Activated CD4-positive, alpha-beta T cell treated with anti-CD3 and anti-CD28 coated beads for 4 hours (primary cell): ENCODE measurements around the gene CYP2A6.
"Not testable (repeated sequence)": the region's sequence is repeated elsewhere in the genome, so short reads cannot be mapped to it uniquely, and the experiment has no call there.

Source experiments
- DNase-seq, 2 donors: peaks; one replicate each; pipeline ENCODE4 v3.0.0-alpha.2; 2020

The CYP2A6 gene

DNA sequence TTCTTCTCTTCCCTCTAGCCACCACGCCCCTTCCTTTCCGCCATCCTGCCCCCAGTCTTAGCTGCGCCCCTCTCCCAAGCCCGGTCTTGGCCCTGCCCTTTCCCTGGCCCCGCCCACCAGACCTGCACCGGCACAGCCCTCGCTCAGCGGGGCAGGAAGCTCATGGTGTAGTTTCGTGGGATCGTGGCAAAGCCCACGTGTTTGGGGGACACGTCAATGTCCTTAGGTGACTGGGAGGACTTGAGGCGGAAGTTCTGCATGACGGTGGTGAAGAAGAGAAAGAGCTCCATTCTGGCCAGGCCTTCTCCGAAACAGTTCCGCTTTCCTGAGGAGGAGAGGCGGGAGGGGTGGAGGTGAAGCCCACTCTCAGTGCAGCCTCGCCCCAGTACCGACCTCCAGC lies 6.6 kb downstream of the CYP2A6 start:
- peak; percentile 63 to 78 for DNase-seq

DNA sequence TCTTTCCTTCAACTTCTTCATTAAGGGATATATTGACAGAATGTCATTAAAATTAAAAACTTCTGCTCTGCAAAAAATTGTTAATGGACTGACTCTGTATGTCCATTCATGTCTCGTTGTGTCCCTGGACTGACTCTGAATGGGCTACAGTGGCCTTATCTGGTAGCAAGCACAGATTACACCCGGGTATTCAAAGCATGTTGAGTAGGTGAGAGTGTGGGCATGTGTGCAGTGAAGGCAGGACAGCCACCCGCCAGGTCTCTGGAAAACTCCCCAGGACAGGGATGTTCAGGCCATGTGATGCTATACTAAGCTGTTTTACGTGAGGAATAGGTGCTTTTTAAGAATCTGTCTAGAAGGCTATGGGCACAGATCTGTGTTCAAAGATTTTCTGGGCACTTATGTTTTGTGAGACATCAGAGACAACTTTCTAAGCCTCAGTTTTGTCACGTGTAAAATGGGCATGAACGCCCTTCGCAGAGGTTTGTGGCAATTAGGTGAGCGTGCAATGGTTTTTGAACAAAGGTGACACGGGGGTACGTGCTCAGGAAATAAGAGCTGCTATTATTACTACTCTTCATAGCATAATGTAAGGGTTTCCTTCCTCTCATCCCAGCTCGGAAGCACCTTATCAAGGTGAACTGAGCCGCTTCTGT lies 7.1 kb downstream of the CYP2A6 start:
- DNase-seq, result not testable (repeated sequence)

DNA sequence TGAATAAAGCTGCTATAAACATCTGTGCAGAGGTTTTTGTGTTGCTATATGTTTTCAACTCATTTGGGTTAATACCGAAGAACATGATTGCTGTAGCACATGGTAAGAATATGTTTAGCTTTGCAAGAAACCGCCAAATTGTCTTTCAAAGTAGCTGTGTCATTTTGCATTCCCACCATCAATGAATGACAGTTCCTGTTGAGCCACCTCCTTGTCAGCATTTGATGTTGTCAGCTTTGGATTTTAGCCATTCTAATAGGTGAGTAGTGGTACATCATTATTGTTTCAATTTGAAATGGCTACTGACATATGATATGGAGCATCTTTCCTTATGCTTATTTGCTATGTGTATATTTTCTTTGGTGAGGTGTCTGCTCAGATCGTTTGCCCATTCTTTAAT lies 8.2 kb downstream of the CYP2A6 start:
- DNase-seq, result not testable (repeated sequence)

DNA sequence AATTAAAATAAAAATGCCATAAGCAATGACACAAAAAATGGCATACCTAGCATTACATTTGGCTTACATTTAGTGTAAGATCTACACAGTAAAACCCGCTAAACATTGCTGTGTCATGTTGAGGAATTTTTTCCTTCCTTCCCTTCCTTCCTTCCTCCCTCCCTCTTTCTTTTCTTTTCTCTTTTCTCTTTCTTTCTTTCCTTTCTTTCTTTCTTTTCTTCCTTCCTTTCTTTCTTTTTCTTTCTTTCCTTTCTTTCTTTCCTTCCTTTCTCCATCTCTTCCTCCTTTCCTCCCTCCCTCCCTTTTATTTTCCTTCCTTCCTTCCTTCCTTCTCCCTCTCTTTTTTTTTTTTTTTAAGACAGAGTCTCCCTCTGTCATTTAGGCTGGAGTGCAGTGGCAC lies 11.8 kb downstream of the CYP2A6 start:
- not testable (repeated sequence) for DNase-seq

DNA sequence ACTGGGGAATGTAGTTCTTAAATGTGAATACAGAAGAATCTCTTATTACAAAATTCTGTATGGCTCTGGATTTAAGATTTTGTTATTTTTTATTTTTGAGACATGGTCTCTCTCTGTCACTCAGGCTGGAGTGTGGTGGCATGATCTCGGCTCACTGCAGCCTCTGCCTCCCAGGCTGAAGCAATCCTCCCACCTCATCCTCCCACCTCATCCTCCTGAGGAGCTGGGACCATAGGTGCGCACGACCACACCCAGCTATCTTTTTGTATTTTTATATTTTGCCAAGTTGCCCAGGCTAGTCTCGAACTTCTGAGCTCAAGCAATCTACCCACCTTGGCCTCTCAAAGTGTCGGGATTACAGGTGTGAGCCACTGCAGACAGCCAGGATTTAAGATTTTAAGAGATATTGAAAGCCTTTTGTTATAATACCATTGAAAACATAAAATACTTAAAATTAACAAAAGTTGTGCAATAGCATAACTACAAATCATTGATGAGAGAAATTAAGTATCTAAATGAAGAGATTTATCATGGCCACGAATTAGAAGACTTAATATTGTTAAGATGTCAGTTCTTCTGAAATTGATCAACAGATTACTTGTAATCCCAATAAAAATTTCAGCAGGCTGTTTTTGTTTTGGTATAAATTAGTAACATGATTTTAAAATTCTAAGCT lies 13.4 kb downstream of the CYP2A6 start:
- DNase-seq, result no peak

DNA sequence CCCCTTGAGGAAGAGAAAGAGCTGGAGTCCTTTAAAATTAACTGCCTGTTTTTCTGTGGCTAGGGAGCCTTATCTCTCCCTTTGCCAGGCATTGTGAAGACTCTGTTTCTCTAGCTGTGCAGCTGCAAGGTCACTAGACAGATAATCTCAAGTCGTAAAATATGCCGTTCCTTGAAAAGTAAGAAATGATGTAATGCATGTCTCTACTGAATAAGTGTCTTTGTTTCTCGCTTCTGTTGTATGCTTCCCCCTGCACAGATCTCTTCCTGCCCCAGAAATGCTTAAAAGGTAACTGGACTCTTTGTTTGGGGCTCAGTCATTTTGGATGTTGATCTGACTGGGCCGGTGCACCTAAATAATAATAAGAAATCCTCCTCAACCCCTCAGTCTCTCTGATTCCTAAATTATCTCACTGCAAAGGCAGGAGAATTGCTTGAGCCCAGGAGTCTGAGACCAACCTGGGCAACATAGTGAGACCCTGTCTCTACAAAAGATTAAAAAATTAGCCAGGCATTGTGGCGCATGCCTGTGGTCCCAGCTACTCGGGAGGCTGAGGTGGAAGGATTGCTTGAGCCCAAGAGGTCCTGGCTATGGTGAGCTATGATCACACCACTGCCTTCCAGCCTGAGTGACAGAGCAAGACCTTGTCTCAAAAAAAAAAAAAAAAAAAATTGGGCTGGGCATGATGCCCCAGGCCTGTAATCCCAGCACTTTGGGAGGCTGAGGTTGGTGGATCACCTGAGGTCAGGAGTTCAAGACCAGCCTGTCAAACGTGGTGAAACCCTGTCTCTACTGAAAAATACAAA lies 16.3 kb downstream of the CYP2A6 start:
- not testable (repeated sequence) for DNase-seq

DNA sequence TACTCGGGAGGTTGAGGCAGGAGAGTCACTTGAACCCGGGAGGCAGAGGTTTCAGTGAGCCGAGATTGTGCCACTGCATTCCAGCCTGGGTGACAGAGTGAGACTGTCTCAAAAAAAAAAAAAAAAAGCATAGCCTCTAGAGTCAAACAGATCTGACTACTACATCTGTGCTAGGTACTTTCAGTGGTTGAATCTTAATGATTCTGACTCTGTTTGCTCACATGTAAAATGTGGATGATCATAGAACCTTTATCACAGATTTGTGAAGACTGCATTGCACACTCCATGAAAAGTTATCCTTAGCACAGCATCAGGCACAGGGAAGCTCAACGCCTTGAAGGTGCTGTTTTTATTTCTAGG lies 17.8 kb downstream of the CYP2A6 start:
- DNase-seq, result not testable (repeated sequence)

DNA sequence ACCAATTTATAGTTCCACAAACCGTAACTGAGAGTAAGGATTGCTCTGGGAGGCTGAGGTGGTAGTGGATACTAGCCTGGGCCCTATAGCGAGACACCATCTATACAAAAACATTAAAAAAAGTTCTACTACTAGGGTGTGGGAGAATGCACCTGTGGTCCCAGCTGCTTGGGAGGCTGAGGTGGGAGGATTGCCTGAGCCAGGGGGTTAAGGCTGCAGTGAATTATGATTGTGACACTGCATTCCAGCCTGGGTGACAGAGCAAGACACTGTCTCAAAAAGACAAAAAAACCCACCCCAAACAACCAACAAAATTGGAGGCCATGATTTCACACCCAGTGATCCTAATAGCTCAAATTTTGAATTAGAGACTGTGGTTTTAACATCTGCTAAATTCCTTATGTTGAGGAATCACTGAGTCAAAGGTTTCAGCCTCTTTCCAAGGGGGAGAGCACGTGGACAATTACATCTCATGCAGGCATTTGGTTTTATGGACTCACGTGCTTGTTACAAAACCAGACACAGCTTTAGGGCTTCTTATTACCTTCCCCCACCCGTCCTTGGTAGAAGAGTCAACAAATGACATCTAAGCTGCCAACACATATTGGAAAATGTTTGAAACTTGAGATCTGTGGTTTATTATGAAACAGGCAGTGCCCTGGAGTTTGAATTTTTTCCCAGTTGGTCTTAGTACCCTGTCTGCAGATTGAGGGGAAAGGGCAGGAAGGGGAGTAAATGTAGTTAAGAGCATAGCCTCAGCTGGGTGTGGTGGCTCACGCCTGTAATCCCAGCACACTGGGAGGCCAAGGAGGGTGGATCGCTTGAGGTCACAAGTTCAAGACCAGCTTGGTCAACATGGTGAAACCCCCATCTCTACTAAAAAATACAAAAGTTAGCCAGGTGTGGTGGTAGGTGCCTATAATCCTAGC lies 18.5 kb downstream of the CYP2A6 start:
- no peak for DNase-seq

DNA sequence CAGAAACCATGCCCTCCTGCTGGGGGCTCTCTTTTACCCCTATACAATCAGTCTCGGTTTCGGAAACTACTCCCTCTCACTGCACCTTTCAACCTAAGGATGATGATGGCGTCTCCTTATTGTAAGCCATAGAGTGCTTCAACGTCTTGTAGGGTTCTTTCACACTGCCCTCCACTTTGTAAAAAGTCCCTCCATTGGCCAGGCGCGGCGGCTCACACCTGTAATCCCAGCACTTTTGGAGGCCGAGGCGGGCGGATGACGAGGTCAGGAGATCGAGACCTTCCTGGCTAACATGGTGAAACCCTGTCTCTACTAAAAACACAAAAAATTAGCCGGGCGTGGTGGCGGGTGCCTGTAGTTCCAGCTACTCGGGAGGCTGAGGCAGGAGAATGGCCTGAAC lies 19.5 kb downstream of the CYP2A6 start:
- DNase-seq, result not testable (repeated sequence)

DNA sequence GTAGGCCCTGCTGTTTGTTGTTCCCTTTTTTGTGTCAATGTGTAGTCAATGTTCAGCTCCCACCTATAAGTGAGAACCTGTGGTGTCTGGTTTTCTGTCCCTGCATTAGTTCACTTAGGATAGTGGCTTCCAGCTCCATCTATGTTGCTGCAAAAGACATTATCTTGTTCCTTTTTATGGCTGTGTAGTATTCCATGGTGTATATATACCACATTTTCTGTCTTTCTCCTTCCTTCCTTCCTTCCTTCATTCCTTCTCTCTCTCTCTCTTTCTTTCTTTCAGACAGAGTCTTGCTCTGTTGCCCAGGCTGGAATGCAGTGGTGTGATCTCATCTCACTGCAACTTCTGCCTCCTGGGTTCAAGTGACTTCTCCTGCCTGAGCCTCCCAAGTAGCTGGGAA lies 21.0 kb downstream of the CYP2A6 start:
- no peak for DNase-seq

DNA sequence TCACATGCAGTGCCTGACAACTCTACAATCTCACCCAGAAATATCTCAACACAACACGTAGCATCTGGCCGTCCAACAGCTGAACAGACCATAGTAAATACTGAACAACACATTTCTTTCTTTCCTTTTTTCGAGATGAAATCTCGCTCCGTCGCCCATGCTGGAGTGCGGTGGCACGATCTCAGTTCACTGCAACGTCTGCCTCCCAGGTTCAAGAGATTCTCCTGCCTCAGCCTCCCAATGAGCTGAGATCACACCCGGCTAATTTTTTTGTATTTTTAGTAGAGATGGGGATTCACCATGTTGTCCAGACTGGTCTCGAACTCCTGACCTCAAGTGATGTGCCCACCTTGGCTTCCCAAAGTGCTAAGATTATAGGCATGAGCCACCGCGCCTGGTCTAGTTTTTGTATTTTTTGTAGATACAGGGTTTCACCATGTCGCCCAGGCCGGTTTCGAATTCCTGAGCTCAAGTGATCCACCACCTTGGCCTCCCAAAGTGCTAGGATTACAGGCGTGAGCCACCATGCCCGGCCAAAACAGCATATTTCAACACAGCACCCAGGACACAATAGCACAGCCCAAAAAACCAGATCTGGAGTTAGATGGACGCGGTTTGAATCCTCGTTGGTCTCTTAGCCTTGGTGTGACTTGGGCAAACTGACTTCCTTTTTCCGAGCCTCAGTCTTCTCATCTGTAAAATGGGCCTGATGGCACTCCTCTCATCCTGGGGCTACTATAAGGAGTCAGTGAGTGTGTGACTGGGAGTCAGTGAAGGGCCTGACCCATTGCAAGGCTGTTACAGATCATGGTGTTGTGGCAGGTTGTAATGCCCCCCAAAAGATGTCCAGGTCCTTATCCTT lies 22.6 kb downstream of the CYP2A6 start:
- DNase-seq, result no peak

DNA sequence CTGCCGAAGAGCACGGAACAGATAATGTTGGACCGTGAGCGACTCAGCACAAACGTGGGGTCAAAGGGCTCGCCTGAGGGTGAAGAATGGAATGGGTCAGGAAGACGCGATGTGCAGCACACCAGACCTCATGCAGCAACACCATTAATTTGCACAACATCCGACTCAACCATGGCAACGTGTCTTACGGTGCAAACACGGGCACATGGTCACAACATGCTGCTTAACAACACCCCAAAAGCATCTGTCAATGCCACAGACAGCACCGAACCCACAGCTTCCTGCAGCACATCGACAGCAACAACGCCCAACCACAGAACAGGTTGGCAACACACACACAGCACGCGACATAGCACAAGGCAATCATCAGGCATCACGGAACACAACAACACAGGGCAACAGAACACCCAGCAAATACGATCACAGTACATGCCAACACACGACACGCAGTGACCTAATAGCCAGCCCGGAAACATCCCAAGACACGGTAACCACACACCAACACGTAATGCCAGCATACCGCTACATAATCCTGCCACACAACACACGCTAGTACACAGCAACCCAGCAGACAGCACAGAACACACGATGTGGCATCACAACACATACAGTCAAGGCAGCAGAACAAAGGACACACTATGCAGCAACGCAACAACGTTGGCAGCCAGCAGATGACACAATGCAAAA lies 23.4 kb downstream of the CYP2A6 start:
- not testable (repeated sequence) for DNase-seq

DNA sequence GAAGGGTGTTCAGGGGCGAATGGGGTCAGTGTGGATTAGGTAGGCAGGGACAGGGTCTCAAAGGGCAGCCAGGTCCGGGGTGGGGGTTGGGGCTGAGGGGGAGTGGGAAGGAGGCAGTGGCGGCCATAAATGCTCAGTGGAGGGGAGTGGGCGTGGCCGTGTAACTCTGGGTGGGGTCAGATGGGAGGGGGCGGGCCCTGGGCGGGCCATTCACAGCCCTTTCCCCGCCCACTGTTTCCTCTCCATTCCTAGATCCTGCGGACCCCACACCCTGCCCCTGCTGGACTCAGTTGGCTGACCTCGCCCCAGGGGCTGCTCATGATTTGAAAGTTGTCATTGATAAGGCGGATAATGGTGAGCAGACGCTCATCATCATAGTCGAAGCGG lies 23.9 kb downstream of the CYP2A6 start:
- not testable (repeated sequence) for DNase-seq

DNA sequence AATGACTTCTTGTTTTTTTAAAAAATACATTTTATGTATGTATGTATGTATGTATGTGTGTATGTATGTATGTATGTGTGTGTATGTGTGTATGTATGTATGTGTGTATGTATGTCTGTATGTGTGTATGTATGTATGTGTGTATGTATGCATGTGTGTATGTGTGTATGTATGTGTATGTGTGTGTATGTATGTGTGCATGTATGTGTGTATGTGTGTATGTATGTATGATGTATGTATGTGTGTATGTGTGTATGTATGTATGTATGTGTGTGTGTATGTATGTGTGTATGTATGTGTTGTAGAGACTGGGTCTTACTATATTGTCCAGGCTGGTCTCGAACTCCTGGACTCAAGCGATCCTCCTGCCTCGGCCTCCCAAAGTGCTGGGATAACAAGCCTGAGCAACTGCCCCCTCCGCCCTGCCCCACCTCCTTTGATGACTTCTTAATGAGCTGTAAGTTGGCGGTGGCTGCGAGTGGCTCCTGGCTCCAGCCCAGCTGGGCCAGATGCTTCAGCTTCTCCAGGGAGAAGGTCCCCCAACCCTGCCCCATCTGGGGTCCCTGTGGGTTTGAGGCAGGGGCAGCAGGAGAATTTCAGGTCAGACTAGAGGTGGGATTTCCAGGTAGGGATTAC lies 24.7 kb downstream of the CYP2A6 start:
- not testable (repeated sequence) for DNase-seq

DNA sequence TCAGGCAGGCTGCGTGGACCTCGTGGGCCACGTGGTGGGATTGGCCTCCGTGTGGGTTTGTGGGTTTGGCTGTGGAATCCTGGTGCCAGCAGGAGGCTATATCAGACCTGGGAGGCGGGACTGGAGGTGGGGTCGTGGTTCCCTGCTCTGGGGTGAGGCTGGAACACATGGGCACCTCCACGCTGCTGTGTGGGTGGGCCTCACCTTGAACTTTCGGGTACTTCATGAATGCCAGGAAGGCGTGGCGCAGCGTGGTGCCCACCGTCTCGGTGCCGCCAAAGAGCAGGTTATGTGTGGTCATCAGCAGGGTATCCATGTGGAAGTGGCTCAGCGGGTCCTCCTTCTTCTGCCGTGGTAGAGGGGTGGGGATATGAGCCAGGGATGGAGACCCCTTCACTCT lies 25.3 kb downstream of the CYP2A6 start:
- not testable (repeated sequence) for DNase-seq

DNA sequence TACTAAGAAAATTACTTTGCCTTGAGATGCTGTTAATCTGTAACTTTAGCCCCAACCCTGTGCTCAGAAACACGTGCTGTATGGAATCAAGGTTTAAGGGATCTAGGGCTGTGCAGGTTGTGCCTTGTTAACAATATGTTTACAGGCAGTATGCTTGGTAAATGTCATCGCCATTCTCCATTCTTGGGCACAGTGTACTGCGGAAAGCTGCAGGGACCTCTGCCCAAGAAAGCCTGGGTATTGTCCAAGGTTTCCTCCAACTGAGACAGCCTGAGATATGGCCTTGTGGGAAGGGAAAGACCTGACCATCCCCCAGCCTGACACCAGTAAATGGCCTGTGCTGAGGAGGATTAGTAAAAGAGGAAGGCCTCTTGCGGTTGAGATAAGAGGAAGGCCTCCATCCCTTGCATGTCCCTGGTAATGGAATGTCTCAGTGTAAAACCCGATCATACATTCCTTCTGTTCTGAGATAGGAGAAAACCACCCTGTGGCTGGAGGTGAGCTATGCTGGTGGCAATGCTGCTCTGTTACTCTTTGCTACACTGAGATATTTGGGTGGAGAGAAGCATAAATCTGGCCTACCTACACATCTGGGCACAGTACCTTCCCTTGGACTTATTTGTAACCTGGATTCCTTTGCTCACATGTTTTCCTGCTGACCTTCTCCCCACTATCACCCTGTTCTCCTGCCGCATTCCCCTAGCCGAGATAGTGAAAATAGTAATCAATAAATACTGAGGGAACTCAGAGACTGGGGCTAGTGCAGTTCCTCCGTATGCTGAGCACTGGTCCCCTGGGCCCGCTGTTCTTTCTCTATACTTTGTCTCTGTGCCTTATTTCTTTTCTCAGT lies 27.3 kb downstream of the CYP2A6 start:
- DNase-seq, result not testable (repeated sequence)

DNA sequence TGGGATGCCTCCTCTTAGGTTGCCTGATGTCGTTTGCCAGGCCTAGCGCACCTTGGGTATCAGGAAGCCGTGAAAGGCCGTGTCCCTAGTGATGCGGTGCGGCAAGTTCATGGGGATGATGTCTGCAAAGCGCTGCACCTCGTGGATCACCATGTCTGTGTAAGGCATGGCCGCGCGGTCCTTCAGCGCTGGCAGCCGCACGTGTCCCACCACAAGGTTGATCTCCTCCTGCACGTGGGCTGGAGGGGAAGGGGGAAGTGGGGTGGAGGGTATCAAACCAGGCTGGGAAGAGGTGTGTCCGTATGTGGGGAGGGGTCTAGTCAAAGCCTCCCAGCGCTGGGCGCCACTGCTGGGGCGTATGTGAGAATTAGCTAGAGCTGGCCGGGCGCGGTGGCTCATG lies 28.1 kb downstream of the CYP2A6 start:
- DNase-seq, result no peak

DNA sequence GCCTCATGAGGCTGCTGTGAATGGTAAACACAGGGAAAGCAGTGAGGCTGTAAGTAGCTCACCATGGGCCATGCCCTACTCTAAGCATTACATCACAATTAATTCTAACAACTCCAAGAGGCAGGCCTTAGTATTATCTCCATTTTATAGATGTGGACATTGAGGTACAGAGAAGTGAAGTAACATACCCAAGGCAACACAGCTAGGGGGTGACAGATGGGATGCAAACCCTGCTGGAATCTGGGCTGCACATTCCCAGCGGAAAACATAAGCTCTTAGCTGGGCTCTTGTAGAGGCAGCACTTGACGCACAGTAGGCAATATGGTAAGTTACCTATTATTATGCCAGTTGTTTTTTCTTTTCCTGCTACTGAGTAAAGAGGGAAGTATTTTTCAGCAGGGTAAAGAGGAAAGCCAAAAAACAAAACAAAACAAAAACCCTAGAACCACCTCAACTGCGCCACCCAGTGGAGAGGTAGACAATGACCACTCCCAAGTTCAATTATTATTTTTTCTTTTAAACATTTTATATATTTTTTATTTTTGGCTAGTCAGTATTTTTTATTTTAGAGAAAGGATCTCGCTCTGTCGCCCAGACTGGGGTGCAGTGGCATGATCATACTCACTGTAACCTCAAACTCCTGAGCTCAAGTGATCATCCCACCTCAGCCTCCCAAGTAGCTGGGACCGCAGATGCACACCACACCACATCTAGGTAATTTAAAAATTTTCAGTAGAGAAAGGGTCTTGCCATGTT lies 30.6 kb downstream of the CYP2A6 start:
- DNase-seq, result peak; percentile 57 to 71
